ENCODE measurements around the gene DAZL.

Gene DAZL

DNA sequence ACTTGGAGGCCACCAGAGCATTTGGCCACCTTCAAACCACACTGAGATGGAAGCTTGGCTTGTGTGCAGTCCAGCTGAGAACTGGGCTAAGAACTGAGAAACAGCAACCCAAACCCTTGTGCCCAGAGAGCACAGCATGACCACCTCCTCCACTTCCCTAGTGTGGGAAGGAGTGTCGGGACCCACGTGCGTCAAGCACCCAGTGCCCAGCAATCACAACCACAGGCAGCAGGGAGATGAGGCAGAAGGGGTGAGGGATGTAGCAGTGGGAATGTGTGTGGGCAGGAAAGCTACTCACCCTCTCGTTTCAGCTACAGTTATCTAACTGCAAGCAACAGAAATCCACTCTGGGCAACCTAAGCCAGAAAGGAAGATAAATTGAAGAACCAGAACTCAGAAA, 66.7 kb downstream of the DAZL start:
- no peak for DNase-seq

DNA sequence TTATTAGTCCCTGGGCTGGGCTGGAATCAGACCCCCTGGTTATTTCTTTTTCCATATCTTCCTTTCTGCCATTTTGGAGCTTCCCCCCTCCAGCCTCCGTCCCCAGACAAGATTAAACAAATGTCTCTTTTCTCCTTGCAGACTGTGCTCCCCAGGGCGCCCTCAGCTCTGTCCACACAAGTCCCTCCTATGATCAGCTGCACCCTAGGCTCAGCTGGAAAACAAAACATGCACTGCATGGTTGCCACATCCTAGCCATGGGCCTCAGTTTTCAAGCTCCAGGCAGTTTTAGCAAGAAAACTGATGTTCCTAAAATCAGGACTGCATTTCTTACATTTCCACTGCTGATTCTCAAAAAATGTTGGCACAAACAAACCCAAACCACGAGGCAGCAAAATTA, 68.2 kb downstream of the DAZL start:
- DNase-seq: no peak
